Stimulated activated CD8-positive, alpha-beta memory T cell treated with anti-CD3 and anti-CD28 coated beads, Interleukin-4, amount 100 ng/mL, for 48 hours (primary cell): ENCODE measurements around the gene PFKFB2.

Experiments used
- DNase-seq: peaks from one replicate; pipeline ENCODE4 v3.0.0-alpha.2; 2020

PFKFB2 gene

DNA sequence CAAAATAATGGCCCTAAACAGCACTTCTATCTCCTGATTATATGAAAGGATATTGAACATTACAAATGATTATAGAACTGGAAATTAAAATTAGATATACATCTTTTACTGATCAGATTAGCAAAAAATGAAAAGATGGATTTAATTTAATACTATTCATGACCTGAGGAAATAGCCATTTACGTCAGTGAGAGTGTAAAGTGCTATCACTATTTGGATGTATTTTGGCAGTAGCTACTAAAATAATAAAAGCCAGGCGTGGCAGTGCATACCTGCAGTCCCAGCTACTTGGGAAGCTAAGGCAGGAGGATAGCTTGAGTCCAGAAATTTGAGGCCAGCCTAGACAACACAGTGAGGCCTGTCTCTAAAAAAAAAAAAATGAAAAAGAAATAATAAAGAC, 40.9 kb downstream of the PFKFB2 start:
- DNase-seq = no peak

DNA sequence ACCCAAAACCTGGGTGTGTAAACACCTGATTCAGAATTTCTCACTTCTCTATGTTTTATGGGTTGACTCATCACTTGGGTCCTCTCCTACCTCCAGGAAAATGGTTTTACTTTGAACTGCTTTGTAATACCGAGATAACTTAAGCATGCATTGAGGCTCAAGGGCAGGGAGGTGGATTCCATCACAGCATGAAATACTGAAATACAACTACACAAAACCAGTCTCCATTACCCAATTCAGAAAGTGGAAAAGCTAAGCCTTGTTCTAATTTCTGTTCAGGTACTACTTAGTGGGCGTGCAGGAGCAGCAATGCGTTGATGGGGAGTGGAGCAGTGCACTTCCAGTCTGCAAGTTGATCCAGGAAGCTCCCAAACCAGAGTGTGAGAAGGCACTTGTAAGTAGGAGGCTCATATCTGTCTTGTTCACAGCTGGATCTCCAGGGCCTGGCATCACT, 44.8 kb downstream of the PFKFB2 start:
- DNase-seq = peak; percentile 41

DNA sequence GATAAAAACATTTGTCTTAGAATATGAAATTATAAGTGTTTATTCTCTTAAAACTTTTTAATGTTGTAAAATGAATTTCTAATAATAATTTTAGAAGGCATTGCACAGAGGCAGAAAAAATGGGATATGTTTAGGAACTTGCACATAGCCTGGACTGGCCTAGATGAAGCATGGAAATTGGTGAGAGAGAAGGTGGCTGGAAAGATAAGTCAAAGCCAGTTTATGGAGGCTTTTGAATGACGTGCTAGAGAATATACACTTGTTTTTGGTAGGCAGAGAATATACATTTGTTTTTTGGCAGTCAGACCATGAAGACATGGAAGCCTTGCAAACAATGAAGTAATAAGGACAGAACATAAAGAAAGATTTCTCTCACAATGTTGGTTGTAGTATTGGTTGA, 48.6 kb downstream of the PFKFB2 start:
- no peak for DNase-seq

GRCh38 chr1:207102146-207102545, 49.1 kb downstream of the PFKFB2 start:
- DNase-seq = no peak

GRCh38 chr1:207102659-207103058, 49.6 kb downstream of the PFKFB2 start:
- no peak for DNase-seq

DNA sequence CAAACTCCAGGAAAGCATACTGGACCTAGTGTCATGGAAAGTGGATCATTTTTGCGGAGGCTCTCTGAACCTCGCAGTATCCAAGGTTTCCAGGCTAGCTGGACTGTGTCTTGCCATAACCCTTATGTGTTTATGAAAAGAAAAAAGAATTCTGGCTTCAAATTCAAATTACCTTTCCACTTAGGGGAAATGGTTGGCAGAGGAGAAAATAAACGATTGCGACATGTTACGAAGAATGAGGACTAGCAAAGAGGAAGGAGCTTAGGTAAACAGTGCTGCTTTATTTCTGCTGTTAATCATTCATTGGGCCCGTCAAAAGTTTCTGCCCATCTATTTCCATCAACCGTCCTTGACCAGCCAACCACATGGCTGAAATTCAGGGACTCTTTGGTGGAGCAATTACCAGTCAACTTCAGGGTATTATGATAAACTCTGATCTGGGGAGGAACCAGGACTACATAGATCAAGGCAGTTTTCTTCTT, 50.9 kb downstream of the PFKFB2 start, which contains the start of gene C4BPA:
Gene C4BPA, plus strand, starts transcription at position 342 of the 482 bp plus-strand sequence. CDS start 8,793 bp downstream, outside the sequence.
- DNase-seq = no peak

DNA sequence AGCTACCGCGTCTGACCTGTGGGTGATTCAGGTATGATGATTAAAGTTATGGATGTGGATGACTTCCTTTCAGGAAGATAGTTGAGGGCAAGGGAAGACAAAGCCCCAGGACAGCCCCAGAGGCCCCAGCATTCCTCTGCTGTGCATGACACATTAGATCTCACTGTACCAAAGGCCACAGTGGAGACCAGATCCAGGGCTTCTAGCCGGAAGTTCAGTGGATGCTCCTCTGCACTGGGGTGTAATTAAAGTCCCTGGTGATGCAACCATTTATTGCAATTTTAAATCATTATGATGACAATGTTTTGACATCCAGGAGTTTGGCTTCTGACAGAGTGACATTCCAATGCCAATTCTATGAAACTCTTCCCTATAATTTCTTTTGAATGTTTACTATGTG, 55.9 kb downstream of the PFKFB2 start:
- DNase-seq = no peak

DNA sequence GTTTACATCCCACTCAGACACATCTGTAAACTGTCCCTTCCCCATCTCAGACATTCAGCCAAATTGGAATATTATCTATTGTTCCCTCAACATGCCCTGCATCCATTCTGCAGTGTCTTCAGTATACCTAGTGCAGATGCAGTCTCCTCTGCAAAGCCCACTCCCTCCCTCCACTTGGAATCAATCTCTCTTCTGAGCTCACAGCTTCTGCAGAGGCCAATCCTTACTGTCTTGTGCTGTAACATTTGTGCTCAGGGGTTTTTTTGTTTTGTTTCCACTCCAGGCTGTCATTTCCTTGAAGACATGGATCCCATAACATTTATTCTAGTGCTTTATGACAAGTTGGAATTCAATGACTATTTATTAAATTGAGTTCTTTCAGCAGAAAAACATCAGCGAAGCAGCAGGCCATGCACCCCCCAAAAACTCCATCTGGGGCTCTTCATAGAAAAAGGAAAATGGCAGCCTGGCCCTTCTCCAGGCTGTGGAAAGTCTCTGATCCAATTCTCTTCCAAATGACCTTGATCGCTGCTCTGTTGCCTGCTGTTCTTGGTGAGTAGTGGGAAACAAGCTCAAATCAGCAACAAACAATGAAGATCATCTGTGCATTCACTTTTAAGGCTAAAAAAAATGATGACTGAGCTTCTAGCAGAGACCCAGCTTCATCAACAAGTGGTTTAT, 59.7 kb downstream of the PFKFB2 start:
- DNase-seq = no peak

DNA sequence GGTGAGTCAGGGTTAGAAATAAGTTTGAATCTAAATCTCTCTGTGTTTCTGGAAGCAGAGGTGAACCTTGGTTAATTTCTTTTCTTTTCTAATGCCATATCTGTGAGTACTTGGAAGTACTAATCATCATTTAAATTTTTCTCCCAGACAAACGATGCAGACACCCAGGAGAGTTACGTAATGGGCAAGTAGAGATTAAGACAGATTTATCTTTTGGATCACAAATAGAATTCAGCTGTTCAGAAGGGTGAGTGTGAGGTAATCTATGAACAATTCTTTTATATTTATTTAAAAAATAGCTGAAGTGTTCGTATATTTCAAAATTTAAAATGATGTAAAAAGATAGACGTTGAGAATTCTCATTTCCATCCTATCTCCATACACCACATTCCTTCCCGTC, 62.2 kb downstream of the PFKFB2 start:
- no peak for DNase-seq

- DNase-seq = no peak
These were observed 71.3 kb downstream of the PFKFB2 start for GRCh38 chr1:207124389-207124788.

- DNase-seq = no peak
These were observed 75.4 kb downstream of the PFKFB2 start for GRCh38 chr1:207128336-207128921.

DNA sequence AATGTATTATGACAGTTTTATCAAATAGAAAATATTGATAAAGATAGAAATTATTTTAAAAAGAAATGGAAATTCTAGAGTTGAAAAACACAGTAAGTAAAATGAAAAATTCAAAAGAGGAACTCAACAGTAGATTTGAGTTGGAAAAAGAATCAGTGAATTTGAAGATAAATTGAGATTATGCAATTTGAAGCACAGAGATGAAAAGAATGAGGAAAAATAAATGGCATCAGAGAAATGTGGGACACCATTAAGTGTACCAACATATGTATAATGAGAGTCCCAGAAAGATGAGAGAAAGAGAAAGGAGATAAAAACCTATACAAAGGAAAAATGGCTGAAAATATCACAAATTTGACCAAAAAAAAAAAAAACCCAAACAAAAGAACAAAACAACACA, 76.0 kb downstream of the PFKFB2 start:
- DNase-seq = no peak
